ENCODE results near the gene HEPACAM.

Gene HEPACAM

DNA sequence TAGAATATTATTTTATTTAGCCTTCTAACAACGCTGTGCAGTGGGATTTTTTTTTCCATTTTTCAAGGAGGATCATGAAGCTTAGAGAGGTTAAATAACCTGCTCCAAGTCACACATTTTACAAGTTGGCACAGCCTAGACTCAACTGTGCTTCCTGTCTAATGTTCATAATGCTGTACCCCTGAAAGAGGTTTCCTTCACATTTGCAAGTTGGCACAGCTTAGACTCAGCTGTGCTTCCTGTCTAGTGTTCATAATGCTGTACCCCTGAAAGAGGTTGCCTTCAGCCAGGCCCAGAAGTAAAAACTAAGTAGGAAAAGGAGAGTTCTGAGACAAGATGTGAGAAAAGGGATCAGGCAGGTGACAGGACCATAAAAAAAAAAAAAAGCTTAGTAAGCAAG lies 7.9 kb upstream of the HEPACAM start:
- FAIRE-seq = no peak
- no peak for DNase-seq (ENCODE audit: low spot score)

DNA sequence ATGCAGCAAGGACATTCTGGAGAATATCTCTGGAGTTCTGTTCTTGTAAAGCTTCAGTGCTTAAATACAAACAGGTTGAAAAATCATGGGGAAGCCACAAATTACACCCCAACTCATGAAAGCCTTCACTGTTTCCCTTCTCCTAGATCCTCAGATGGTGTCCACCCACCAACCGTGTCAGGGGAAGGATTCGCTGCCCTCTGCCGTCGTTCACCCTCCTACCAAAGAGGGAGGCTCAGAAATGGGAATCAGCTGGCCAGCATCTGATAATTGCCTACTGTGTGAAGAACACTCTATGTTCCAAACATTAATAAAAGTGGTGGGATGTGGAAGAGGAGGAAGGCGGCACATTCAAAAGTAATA lies 7.4 kb upstream of the HEPACAM start:
- FAIRE-seq = no peak

DNA sequence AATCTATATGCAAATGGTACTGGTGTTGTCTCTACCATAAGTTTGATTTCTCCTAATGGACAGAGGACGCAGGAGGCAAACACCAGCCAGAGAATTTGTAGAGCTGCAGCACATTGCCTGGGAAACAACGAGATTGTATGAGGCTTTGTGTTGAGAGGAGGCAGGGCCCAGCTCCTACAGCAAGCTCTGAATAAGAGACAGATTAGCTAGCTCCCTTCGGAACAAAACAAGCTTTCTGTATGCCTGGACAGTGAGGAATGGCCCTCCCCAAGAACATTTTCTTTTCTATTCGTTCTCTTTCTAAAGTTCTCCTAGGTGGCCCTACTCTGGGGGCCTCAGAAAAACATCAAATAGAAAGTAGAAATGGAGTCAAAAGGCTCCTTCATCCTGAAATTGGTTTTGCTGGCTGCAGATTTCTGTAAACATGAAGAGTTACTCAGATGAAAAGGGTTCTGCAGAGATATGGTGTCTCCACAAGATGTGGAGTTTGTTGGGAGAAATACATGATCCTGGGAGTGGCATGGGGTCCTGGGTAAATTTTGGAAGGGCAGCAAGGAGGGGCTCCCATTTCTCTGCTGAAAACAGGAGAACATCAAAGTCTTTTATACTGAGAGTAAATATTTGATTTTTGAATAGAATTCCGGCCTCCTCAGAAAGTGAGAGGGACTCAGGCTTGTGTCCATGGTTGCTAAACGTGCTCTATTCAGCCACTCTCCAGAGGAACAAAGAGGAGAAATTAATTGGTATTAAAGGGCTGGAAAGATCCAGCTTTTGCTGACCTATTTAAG lies 6.8 kb upstream of the HEPACAM start:
- DNase-seq (ENCODE audit: low spot score) (no peak), FAIRE-seq (no peak)

More for the DNA sequence above, 7.4 kb upstream of the HEPACAM start:
- DNase-seq (ENCODE audit: low spot score) = no peak

DNA sequence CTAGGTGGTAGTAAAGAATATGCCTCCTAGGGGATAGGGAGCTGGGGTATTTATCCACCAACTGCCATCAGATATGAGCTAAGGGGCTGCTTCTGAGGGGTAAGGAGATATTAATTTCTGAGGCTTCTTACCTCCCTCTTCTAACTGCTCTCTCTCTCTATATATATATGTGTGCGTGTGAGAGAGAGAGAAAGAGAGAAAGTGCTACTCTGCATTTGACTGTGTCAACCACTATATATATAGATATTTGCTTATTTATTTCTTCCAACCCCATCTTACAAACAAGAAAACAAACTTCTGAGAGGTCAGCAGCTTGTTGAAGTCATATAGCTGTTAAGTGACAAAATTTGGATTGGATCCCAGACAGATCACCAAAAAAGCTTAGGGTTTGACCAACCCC lies 5.9 kb upstream of the HEPACAM start:
- no peak for FAIRE-seq

GRCh38 chr11:124938970-124939369 lies 3.1 kb upstream of the HEPACAM start:
- no peak for DNase-seq (ENCODE audit: low spot score)
- no peak for FAIRE-seq

More for the DNA sequence above, 5.9 kb upstream of the HEPACAM start:
- no peak for DNase-seq (ENCODE audit: low spot score)

GRCh38 chr11:124938206-124938765 lies 2.4 kb upstream of the HEPACAM start:
- FAIRE-seq (no peak), DNase-seq (ENCODE audit: low spot score) (no peak)

DNA sequence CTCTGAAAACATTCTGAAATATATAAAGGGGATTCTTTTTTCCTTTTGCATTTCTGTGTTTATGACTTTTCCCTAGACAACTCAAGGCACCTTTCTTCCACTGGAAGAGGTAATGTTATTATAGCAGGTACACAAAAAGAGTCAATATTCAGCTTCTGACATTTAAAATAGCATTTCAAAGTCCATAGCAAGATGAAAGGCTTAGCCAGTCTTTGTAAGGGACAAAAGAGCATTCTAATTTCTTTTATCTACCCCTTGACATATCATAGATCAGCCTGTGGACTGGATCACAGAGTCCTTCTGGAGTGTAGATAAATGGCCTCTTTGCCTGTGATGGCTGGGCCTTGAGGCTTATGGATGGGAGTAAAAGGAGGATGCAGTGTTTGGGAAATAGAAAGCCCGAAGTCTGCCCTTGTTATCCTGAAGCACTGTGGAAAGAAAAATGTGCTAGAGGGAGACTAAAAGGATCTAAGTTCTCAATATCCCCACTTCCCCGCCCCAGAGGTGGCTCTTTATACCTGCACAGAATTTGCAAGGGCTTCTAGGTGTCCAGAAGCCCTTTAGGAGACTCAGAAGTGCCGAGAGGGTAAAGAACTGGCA lies 1.6 kb upstream of the HEPACAM start:
- DNase-seq (ENCODE audit: low spot score) (no peak), FAIRE-seq (no peak)

- DNase-seq (ENCODE audit: low spot score) (no peak), FAIRE-seq (no peak)
Measured at GRCh38 chr11:124934862-124935547, 842 bp downstream of the HEPACAM start.

DNA sequence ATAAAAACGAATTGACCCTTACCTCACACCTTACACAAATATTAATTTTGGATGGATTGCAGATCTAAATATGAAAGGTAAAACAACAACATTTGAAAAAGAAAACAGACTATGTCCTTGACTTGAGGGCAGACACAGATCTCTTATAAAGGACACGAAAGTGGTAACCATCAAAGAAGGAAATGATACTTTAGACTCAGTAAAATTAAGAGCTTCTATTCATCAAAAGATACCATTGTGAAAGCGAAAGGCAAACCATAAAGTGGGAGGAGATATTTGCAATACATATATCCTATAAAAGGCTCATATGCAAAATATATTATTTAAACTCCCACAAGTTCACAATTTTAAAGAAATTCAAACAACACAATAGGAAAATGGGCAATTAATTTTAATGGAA lies 5.0 kb downstream of the HEPACAM start:
- no peak for FAIRE-seq
- no peak for DNase-seq (ENCODE audit: low spot score)

DNA sequence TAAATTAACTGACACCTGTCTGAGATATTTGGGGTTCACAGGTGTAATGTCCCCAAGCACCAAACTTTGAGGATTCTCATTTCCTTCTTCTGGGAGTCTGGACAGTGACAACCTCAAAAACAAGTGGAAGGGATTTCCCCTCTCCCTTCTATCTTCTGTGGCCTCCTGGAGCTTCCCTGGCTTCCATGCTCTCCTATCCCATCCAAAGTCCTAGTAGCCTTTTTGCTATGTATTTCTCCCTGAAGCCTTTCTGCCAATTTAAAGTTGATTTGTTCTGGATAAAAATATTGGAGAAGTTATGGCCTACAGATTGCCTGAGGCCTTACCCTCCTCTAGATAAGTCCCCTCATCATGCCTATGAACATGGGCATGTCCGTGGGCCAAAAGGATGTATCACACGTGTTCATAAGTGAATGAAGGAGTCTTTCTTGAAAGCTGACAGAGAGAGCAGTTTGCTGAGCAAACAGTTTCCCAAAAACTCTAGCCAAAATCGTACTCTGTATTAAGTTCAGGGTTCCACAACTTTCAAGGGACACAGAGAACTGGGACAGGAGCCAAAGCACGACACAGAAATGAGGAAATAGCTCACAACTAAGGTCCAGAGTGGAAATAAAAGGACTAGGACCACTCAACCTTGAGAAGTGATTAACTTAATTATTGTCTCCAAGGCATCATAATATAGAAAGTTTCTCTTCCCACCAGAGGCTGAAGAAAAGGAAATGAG lies 6.7 kb downstream of the HEPACAM start:
- no peak for DNase-seq (ENCODE audit: low spot score)

GRCh38 chr11:124923296-124923695 lies 12.6 kb downstream of the HEPACAM start:
- no peak for FAIRE-seq
- DNase-seq (ENCODE audit: low spot score) = no peak

More for the DNA sequence above, 6.7 kb downstream of the HEPACAM start:
- FAIRE-seq = no peak

DNA sequence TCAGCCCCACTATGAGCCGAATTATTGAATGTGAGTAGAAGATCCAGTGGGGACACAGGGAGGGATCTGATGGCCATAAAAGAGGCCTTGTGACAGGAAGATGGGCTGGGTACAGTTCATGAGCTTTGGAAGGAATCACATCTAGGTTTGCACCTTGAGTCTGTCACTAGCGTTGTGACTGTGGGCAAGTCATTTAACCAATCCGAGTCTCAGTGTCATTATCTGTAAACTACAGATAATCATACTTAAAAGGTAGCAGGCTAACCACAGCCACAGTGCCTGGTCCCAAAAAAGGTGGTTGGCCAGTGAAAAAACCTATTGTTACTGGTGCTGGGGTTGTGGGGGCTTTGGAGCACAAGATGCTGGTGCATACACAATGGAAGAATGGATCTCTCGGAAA lies 13.0 kb downstream of the HEPACAM start:
- FAIRE-seq (no peak), DNase-seq (ENCODE audit: low spot score) (no peak)

DNA sequence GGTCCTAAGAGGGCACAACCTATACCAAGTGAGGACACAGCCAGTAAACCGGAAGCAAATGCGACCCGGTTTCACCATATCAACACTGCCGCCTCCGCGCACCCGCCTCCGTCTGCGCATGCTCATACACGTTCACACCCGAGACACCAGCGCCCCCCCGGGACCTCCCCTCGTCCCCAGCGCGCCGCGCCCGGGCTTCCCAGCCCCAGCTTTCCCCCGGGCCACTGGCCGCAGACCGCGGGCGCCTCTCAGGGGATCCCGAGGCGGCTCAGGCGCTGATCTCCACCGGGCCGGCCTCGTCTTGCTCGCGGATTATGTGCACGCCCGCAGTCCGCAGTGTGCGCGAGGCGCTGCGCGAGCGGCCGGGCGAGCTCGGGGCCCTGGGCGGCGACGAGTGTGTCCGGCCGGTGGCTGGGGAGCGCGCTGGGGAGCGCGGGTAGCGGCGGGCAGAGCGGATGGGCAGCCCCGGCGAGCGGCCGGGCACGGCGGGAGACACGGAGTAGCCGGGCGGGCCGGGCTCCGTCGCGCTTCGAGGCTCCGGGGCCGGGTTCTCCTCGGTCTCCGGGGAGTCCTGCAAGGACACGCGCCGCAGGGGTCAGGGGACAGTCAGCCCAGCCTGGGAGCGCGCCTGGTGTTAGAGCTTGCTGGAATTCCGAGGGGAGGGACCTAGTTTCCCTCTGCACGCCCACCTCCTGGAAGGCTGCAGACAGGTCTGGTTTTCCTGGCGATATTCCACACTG lies 14.8 kb downstream of the HEPACAM start:
- FAIRE-seq (no peak), DNase-seq (ENCODE audit: low spot score) (peak; percentile 65)

- FAIRE-seq = no peak
- DNase-seq (ENCODE audit: low spot score) = no peak
Measured at GRCh38 chr11:124920356-124920755, 15.5 kb downstream of the HEPACAM start.

DNA sequence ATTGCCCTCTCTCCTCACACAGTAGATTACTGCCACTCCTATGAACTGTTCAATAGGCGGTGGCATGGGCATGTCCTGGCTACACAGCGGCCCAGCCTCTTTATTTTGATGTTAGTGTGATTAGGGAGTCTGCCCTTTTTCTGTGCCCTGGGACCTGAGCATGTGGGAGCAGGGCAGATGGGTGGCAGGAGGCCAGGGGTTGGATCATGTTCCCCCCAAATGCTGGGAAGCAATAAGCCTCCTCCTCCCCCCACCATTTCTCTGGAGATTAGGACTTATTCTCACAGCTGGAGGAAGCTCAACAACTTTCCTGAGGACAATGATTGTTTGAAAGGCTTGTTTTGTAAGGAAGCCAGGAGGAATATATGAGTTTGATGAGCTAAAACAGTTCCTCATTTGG lies 15.9 kb downstream of the HEPACAM start:
- no peak for DNase-seq (ENCODE audit: low spot score)
- FAIRE-seq = no peak

- DNase-seq (ENCODE audit: low spot score) = no peak
Measured at GRCh38 chr11:124918950-124919349, 16.9 kb downstream of the HEPACAM start, which contains the start of gene HEPN1. Gene HEPN1, plus strand, starts transcription at chr11:124919250.

GRCh38 chr11:124917115-124917637 lies 18.7 kb downstream of the HEPACAM start:
- FAIRE-seq (no peak), DNase-seq (ENCODE audit: low spot score) (no peak)

More at GRCh38 chr11:124918950-124919349, 16.9 kb downstream of the HEPACAM start, which contains the start of gene HEPN1:
- FAIRE-seq = no peak

- FAIRE-seq = no peak
- DNase-seq (ENCODE audit: low spot score) = no peak
Measured at GRCh38 chr11:124916370-124916710, 19.5 kb downstream of the HEPACAM start.

DNA sequence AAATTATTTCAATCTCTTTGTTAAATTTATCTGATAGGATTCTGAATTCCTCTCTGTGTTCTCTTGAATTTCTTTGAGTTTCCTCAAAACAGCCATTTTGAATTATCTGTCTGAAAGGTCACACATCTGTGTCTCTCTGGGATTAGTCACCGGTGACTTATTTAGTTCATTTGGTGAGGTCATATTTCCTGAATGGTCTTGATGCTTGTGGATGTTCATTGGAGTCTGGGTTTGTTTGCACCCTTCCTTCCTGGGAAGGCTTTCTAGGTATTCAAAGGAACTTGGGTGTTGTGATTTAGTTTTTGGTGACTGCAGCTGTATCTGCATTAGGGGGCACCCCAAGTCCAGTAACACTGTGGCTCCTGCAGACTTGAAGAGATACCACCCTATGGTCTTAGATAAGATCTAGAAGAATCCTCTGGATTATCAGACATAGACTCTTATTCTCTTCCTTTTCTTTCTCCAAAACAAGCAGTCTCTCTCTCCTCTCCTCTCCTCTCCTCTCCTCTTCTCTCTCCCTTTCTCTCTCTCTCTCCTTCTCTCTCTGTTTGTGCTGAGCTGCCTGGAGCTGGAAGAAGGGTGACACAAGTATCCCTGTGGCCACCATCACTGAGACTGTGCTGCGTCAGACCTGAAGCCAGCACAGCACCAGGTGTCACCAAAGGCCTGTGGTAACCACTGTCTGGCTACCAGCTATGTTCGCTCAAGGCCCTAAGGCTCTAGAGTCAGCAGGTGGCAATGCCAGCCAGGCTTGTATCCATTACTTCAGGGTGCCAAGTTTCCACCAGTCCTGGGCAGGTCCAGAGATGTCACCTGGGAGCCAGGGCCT lies 20.1 kb downstream of the HEPACAM start:
- no peak for DNase-seq (ENCODE audit: low spot score)
- no peak for FAIRE-seq

DNA sequence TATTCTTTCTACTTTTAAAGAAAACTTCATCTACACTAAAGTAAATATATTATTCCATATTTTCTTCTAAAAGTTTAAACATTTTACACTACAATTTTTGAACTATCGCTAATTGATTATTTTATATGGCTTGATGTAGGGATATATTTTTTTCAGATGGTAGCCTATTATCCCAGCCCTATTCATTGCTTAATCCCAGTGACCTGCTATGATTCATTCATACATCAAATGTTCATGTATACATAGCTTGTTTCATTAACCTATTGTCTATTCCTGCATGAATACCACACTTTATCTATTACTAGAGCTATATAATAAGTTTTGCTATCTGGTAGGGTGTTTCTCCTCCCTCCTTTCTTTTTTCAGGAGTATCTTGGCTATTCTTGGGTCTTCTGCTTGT lies 33.2 kb downstream of the HEPACAM start:
- DNase-seq (ENCODE audit: low spot score) (no peak), FAIRE-seq (no peak)

Measured in urothelium cell line (cell line).